WTC11 (cell line): ENCODE measurements around the gene NAT16.

Experiments
- CREB1 ChIP-seq: sonication (generic); formaldehyde crosslinking; IDR thresholded peaks from 2 replicates; pipeline ENCODE4 v1.8.0; 2023; ENCODE audit warnings: mild to moderate bottlenecking, missing genetic modification reagents
- CTCF ChIP-seq: fragments of 200-600 bp; IDR thresholded peaks from 2 replicates; pipeline ENCODE4 v1.8.0; 2022; ENCODE audit warnings: antibody characterized with exemption
- ETV6 ChIP-seq: sonication (generic); formaldehyde crosslinking; IDR thresholded peaks from 2 replicates; pipeline ENCODE4 v1.8.1; 2022; ENCODE audit warnings: mild to moderate bottlenecking, missing genetic modification reagents
- FOXK1 ChIP-seq: sonication (generic); formaldehyde crosslinking; IDR thresholded peaks from 2 replicates; pipeline ENCODE4 v1.8.0; 2022; ENCODE audit warnings: mild to moderate bottlenecking, moderate library complexity, missing genetic modification reagents
- FOXP1 ChIP-seq: sonication (generic); formaldehyde crosslinking; IDR thresholded peaks from 2 replicates; pipeline ENCODE4 v1.8.0; 2022; ENCODE audit warnings: missing genetic modification reagents, mild to moderate bottlenecking, moderate library complexity, borderline replicate concordance
- KAT7 ChIP-seq: sonication (generic); formaldehyde crosslinking; IDR thresholded peaks from 2 replicates; pipeline ENCODE4 v1.8.1; 2023; ENCODE audit warnings: missing genetic modification reagents, mild to moderate bottlenecking, borderline replicate concordance
- NFYB ChIP-seq: sonication (generic); formaldehyde crosslinking; conservative IDR thresholded peaks from 2 replicates; pipeline ENCODE4 v1.8.0; 2022; ENCODE audit warnings: low read depth, missing genetic modification reagents
- SP1 ChIP-seq: sonication (generic); formaldehyde crosslinking; conservative IDR thresholded peaks from 2 replicates; pipeline ENCODE4 v1.8.1; 2022; ENCODE audit warnings: missing genetic modification reagents
- STAT6 ChIP-seq: sonication (generic); formaldehyde crosslinking; conservative IDR thresholded peaks from 2 replicates; pipeline ENCODE4 v1.8.1; 2023; ENCODE audit warnings: mild to moderate bottlenecking, low read depth, missing genetic modification reagents, moderate library complexity
- TEAD1 ChIP-seq: sonication (generic); formaldehyde crosslinking; IDR thresholded peaks from 2 replicates; pipeline ENCODE4 v1.8.0; 2022; ENCODE audit warnings: mild to moderate bottlenecking, missing genetic modification reagents
- ZNF138 ChIP-seq: sonication (generic); formaldehyde crosslinking; conservative IDR thresholded peaks from 2 replicates; pipeline ENCODE4 v1.8.1; 2022; ENCODE audit warnings: mild to moderate bottlenecking, moderate library complexity, missing genetic modification reagents
- ZNF232 ChIP-seq: sonication (generic); formaldehyde crosslinking; IDR thresholded peaks from 2 replicates; pipeline ENCODE4 v1.8.0; 2022; ENCODE audit warnings: mild to moderate bottlenecking, missing genetic modification reagents
- TF ChIP-seq, protein P1 (sequence below): sonication (generic); formaldehyde crosslinking; IDR thresholded peaks from 2 replicates; pipeline ENCODE4 v1.8.0; 2022; ENCODE audit warnings: mild to moderate bottlenecking, missing genetic modification reagents
- TF ChIP-seq, protein P2 (sequence below): sonication (generic); formaldehyde crosslinking; conservative IDR thresholded peaks from 2 replicates; pipeline ENCODE4 v1.8.1; 2022; ENCODE audit warnings: mild to moderate bottlenecking, missing genetic modification reagents

DNA sequence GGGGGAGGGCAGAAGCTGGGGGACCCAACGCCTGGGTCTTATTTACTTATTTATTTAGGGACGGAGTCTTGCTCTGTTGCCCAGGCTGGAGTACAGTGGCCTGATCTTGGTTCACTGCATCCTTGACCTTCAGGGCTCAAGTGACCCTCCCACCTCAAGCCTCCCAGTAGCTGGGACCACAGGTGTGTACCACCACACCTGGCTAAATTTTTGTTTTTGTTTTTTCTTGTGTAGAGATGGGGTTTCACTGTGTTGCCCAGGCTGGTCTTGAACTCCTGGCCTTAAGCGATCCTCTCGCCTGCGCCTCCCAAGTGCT, 22.5 kb upstream of the NAT16 start:
- TF ChIP-seq CTCF (no peak), ETV6 (no peak), NFYB (CRISPR knock-in tag) (no peak), ZNF138 (CRISPR knock-in tag) (no peak), TEAD1 (CRISPR knock-in tag) (no peak), FOXP1 (CRISPR knock-in tag) (no peak), SP1 (CRISPR knock-in tag) (no peak), CREB1 (CRISPR knock-in tag) (no peak), STAT6 (CRISPR knock-in tag) (no peak), KAT7 (CRISPR knock-in tag) (no peak), ZNF232 (CRISPR knock-in tag) (no peak), FOXK1 (CRISPR knock-in tag) (no peak)
- TF ChIP-seq, protein P1, sequence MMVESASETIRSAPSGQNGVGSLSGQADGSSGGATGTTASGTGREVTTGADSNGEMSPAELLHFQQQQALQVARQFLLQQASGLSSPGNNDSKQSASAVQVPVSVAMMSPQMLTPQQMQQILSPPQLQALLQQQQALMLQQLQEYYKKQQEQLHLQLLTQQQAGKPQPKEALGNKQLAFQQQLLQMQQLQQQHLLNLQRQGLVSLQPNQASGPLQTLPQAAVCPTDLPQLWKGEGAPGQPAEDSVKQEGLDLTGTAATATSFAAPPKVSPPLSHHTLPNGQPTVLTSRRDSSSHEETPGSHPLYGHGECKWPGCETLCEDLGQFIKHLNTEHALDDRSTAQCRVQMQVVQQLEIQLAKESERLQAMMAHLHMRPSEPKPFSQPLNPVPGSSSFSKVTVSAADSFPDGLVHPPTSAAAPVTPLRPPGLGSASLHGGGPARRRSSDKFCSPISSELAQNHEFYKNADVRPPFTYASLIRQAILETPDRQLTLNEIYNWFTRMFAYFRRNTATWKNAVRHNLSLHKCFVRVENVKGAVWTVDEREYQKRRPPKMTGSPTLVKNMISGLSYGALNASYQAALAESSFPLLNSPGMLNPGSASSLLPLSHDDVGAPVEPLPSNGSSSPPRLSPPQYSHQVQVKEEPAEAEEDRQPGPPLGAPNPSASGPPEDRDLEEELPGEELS = no peak
- TF ChIP-seq, protein P2, sequence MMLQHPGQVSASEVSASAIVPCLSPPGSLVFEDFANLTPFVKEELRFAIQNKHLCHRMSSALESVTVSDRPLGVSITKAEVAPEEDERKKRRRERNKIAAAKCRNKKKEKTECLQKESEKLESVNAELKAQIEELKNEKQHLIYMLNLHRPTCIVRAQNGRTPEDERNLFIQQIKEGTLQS (CRISPR knock-in tag) = no peak
